ENCODE results near the gene RASA3. TPM values are rescaled to one million over a fixed set of nuclear protein-coding genes. Genes with fewer than 3 reads are reported as not detected.

RASA3 gene
- total and polyA plus RNA-seq, 7 donors = 4.2 to 22.4 (median 16.9) TPM

- peaks cover 15 to 90% (median 35%) of the 10 kb centered on the region in 4 donors for H3K36me3 ChIP-seq
- H3K27me3 ChIP-seq = no peaks in the 10 kb centered on the region
These were observed 113.1 kb downstream of the RASA3 start for GRCh38 chr13:114019367-114019766.

GRCh38 chr13:114018461-114019055 lies 113.9 kb downstream of the RASA3 start:
- TF ChIP-seq POLR2AphosphoS5 (IDR thresholded peaks at IDR 0.05) = no peak
- no peak for TF ChIP-seq EP300 (IDR thresholded peaks at IDR 0.05)
- no peak for TF ChIP-seq CTCF (IDR thresholded peaks at IDR 0.05)
- TF ChIP-seq POLR2A (IDR thresholded peaks at IDR 0.05) = no peak
- DNase-seq = no peak
- H3K36me3 ChIP-seq = peaks cover 15 to 86% (median 35%) of the 10 kb centered on the region in 4 donors
- H3K4me1 ChIP-seq = no peaks in the 10 kb centered on the region
- H3K9me3 ChIP-seq = no peaks in the 10 kb centered on the region
- H3K27me3 ChIP-seq = no peaks in the 10 kb centered on the region
- no peak overlapping the region for H3K27ac ChIP-seq
- WGBS, 2 donors = 90 to 95% methylated on average over 20 of the region's 20 CpGs
- H3K4me3 ChIP-seq = no peak overlapping the region
- intact Hi-C loops (cut with DNase I) = no loop called here

More at GRCh38 chr13:114019367-114019766, 113.1 kb downstream of the RASA3 start:
- Histone ChIP-seq H3K4me1 (no peaks in the 10 kb centered on the region), H3K9me3 (no peaks in the 10 kb centered on the region), H3K4me3 (no peak overlapping the region), H3K27ac (no peak overlapping the region)
- DNase-seq = no peak
- intact Hi-C loops (cut with DNase I) = no loop called here
- 88 to 91% methylated on average over 13 of the region's 13 CpGs for WGBS, 2 donors
- TF ChIP-seq POLR2A (IDR thresholded peaks at IDR 0.05) = no peak
- TF ChIP-seq EP300 (IDR thresholded peaks at IDR 0.05) = no peak
- TF ChIP-seq POLR2AphosphoS5 (IDR thresholded peaks at IDR 0.05) = no peak
- TF ChIP-seq CTCF (IDR thresholded peaks at IDR 0.05) = no peak

GRCh38 chr13:114017966-114018365 lies 114.5 kb downstream of the RASA3 start:
- no peak overlapping the region for H3K4me3 ChIP-seq
- DNase-seq = no peak
- intact Hi-C loops (cut with DNase I) = no loop called here
- H3K4me1 ChIP-seq = no peaks in the 10 kb centered on the region
- H3K36me3 ChIP-seq = peaks cover 15 to 81% (median 32%) of the 10 kb centered on the region in 4 donors
- no peak for TF ChIP-seq POLR2AphosphoS5 (IDR thresholded peaks at IDR 0.05)
- TF ChIP-seq CTCF (IDR thresholded peaks at IDR 0.05) = no peak
- TF ChIP-seq EP300 (IDR thresholded peaks at IDR 0.05) = no peak
- TF ChIP-seq POLR2A (IDR thresholded peaks at IDR 0.05) = no peak
- 95 to 96% methylated on average over 23 of the region's 23 CpGs for WGBS, 2 donors
- H3K9me3 ChIP-seq = no peaks in the 10 kb centered on the region
- no peaks in the 10 kb centered on the region for H3K27me3 ChIP-seq
- no peak overlapping the region for H3K27ac ChIP-seq

GRCh38 chr13:114017028-114017630 lies 115.3 kb downstream of the RASA3 start:
- WGBS, 2 donors = 89 to 92% methylated on average over 29 of the region's 29 CpGs
- no peaks in the 10 kb centered on the region for H3K27me3 ChIP-seq
- no peak for DNase-seq
- peaks cover 15 to 75% (median 33%) of the 10 kb centered on the region in 4 donors for H3K36me3 ChIP-seq
- no peak overlapping the region for H3K4me3 ChIP-seq
- no peak for TF ChIP-seq EP300 (IDR thresholded peaks at IDR 0.05)
- TF ChIP-seq POLR2A (IDR thresholded peaks at IDR 0.05) = no peak
- TF ChIP-seq CTCF (IDR thresholded peaks at IDR 0.05) = no peak
- no peak for TF ChIP-seq POLR2AphosphoS5 (IDR thresholded peaks at IDR 0.05)
- no peaks in the 10 kb centered on the region for H3K9me3 ChIP-seq
- H3K4me1 ChIP-seq = no peaks in the 10 kb centered on the region
- intact Hi-C loops (cut with DNase I) = no loop called here
- no peak overlapping the region for H3K27ac ChIP-seq

Measured in sigmoid colon (tissue), 7 donors.